Mucosa of stomach (tissue), 1 donor: ENCODE data around the gene UVRAG.

ENCODE experiments used
- H3K27me3 ChIP-seq: one replicate; pipeline ENCODE4 v1.7.0; 2013; ENCODE audit warnings: mild to moderate bottlenecking, low read length; ENCODE audit not compliant: control insufficient read depth, insufficient read depth
- H3K36me3 ChIP-seq: one replicate; pipeline ENCODE4 v1.7.0; 2013; ENCODE audit warnings: low read length; ENCODE audit not compliant: control insufficient read depth, insufficient read depth
- H3K4me1 ChIP-seq: one replicate; pipeline ENCODE4 v1.7.0; 2013; ENCODE audit warnings: mild to moderate bottlenecking, low read length; ENCODE audit not compliant: control insufficient read depth, insufficient read depth
- H3K4me3 ChIP-seq: one replicate; pipeline ENCODE4 v1.7.0; 2013; ENCODE audit warnings: low read length
- H3K9ac ChIP-seq: one replicate; pipeline ENCODE4 v1.7.0; 2013; ENCODE audit warnings: mild to moderate bottlenecking, low read length, moderate library complexity
- H3K9me3 ChIP-seq: one replicate; pipeline ENCODE4 v1.7.0; 2013; ENCODE audit warnings: mild to moderate bottlenecking, low read length, moderate library complexity; ENCODE audit not compliant: control insufficient read depth
- donor health status: Pancreatic carcinoma.

Gene UVRAG

DNA sequence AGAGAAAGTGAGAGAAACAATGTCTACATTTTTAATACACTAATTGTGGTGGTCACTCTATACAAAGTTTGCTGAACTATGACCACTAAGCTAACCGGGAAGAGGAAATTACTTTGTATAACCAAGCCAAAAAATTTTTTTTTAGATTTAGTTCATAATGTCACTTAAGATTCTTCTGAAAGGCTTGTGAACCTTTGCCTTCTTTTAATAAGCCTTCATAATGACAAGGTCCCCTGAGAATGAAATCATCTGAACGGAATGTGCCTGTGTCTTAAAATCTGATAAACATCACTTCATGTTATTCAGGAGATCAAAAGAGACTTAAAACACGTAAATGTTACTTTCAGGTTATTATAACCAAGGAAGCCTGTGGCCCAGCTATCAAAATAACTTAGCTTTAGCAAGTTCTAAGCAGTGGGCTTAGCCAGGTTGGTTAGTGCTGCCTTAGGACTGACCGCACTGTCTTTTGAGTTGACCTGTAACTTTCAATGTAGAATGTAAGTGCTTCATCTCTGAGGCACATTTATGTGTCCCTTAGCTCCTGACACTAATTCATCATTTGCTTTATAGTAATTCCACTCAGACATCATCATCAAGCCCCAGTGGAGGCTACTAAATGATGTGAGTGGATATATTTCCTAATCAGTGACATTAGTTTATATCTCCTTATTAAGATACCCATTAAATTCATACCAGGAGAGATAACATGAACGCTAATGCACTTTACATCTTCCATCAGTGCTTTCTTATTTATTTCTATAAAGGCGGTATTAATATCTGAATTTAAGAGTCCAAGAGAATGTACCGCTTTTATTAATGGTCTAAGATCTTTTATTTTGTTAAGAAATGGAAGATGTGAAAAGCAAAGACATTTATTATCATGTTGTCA, 268.8 kb downstream of the UVRAG start:
- Histone ChIP-seq H3K27me3 (no peaks in the 10 kb centered on the region), H3K9me3 (no peaks in the 10 kb centered on the region), H3K4me3 (no peak overlapping the region), H3K36me3 (no peaks in the 10 kb centered on the region), H3K4me1 (no peaks in the 10 kb centered on the region), H3K9ac (no peak overlapping the region)

DNA sequence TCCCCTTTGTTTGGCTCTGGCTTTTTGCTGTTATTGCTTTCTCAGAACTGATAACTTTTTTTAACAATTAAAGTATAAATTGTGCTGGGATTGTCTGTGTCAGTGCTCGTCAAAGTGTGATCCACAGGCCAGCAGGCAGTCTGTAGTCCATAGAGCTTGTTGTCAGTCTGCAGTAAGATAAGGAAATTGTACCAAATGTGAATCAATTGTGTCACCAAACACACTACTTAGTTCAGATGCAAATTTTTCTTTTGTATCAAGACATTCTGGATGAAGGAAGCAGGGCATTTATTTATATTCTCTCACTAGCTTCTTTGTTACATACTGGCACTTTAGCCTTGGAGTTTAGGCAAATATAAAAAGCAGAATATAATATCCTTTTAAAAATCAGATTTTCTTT, 270.3 kb downstream of the UVRAG start:
- no peaks in the 10 kb centered on the region for H3K9me3 ChIP-seq
- no peak overlapping the region for H3K9ac ChIP-seq
- no peaks in the 10 kb centered on the region for H3K36me3 ChIP-seq
- no peaks in the 10 kb centered on the region for H3K4me1 ChIP-seq
- no peak overlapping the region for H3K4me3 ChIP-seq
- H3K27me3 ChIP-seq = no peaks in the 10 kb centered on the region

DNA sequence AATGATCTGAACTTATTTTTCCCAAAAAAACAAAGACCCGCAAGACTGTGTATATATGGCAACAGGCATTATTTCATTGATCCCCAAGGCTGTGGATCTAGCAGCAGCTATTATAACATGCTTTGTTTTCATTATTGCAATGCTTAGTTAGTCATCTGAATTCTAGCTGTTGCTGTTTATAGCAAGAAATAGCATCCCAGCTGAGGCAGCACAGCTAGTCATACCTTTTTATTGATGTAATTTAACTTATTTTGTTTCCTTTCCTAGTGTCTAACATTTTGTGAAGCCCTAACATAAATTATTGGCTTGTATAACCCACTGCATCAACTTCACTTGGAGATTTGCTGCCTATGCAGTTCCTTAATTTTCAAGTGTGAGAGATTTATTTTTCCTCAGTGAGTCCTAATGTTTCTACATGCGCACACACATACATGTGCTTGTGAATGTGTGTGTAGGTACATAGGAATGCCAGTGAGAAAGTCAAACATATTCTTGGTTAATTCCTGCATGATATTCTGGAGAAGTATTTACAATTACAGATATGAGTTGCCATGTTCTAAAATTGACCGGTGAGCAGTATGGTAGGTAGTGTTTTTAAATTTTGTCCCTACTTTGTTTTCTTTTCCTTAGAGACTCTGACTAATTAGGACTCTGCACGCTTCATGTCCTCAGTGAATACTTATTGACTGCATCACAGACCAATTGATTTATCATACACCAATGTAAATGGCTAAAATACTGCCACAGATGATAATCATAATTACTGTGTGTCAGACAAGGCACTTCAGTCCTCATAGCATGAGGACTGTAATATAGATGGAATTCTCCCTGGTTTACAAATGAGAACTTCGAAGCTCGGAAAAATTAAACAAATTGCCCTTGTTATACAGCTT, 272.0 kb downstream of the UVRAG start:
- H3K27me3 ChIP-seq = no peaks in the 10 kb centered on the region
- H3K9ac ChIP-seq = no peak overlapping the region
- H3K4me1 ChIP-seq = no peaks in the 10 kb centered on the region
- H3K4me3 ChIP-seq = no peak overlapping the region
- no peaks in the 10 kb centered on the region for H3K9me3 ChIP-seq
- H3K36me3 ChIP-seq = no peaks in the 10 kb centered on the region

DNA sequence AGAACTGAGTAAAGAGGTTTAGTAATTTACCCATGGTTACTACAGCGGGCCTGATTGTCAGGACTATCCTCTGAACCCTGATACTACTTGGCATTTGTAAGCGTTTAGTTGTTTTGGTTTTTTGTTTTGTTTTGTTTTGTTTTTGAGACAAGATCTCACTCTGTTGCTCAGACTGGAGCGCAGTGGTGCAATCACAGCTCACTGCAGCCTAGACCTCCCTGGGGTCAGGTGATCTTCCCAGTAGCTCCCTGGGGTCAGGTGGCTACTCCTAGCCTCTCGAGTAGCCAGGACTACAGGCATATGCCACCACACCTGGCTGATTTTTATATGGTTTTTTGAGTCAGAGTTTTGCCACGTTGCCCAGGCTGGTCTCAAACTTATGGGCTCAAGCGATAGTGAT, 272.7 kb downstream of the UVRAG start:
- H3K9me3 ChIP-seq = no peaks in the 10 kb centered on the region

DNA sequence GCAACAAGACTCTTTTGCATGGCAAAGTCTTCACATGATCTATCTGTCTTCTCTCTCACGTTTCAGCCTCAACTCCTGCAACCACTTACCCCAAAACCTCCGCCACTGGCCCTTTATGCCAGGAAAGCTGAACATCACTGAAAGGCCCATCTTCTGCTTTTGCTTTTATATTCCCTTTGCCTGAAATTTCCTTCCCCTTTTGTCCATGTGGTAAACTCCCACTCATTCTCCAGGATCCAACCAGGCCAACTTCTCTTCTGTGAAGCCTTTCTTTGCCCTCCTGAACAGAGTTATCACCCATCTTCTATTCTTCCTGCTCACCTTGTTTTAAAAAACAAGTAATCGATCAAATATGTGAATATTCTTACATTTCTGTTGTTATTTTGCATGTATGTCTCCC, 273.5 kb downstream of the UVRAG start:
- Histone ChIP-seq H3K27me3 (no peaks in the 10 kb centered on the region), H3K4me3 (no peak overlapping the region), H3K36me3 (no peaks in the 10 kb centered on the region), H3K9me3 (no peaks in the 10 kb centered on the region), H3K9ac (no peak overlapping the region), H3K4me1 (no peaks in the 10 kb centered on the region)

More for the DNA sequence above, 272.7 kb downstream of the UVRAG start:
- no peak overlapping the region for H3K4me3 ChIP-seq
- H3K9ac ChIP-seq = no peak overlapping the region
- H3K4me1 ChIP-seq = no peaks in the 10 kb centered on the region
- H3K36me3 ChIP-seq = no peaks in the 10 kb centered on the region
- no peaks in the 10 kb centered on the region for H3K27me3 ChIP-seq

DNA sequence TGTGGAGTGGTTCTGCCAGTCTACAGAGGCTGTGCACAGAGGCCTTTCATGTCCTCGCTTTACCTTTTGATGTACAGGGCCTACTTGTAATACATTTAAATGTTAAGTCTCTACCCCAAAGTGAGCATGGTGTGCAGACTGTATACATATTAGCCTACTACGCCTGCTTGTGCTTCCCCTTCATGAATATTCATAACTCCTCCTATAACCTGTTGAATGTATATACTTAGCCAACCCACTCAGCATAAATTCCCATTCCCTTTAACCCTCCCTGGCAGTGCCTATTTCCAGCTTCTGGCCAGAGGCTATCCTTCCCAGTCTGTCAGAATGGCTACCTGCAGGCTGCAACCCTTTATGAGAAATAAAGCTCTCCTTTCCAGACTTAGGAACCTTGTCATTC, 275.2 kb downstream of the UVRAG start:
- no peaks in the 10 kb centered on the region for H3K9me3 ChIP-seq
- no peaks in the 10 kb centered on the region for H3K36me3 ChIP-seq
- no peaks in the 10 kb centered on the region for H3K27me3 ChIP-seq
- H3K4me3 ChIP-seq = no peak overlapping the region
- H3K9ac ChIP-seq = no peak overlapping the region
- no peaks in the 10 kb centered on the region for H3K4me1 ChIP-seq

DNA sequence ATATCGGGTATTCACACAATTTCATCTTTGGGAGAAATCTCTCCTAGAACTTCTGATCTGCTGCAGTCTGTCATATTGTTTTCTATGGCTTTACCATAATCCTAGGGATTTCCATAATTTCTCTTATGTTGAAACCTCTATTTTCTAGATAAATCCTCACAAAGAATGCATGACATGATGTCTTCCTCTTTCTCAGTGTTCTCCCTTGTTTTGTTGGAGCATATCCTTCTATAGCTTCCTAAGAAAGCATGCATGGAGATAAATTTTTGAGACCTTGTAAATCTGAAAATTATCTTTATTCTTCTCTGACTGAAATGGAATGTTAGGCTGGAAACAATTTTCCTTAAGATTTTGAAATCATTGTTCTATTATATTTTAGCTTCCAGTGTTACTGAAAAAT, 275.8 kb downstream of the UVRAG start:
- Histone ChIP-seq H3K27me3 (no peaks in the 10 kb centered on the region), H3K9me3 (no peaks in the 10 kb centered on the region), H3K4me1 (no peaks in the 10 kb centered on the region), H3K9ac (no peak overlapping the region), H3K36me3 (no peaks in the 10 kb centered on the region), H3K4me3 (no peak overlapping the region)

DNA sequence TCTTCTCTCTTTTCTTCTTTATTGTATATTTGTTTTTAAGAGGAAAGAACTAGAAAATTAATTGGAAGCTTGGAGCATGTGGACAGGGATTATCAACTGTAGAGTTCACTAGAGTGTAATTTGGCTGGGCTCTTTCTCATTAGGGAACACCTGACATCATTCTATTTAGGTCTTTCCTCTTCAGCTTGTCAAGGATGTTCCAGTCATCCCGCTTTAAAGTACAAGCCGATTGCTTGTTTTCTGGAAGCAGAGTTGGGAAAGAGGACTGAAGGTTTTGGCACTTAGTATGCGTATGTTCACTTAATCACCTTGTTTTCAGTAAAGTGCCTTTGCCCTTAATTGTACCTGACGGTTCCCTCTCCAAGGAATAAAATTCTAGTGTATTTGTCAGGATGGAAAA, 279.7 kb downstream of the UVRAG start:
- no peaks in the 10 kb centered on the region for H3K27me3 ChIP-seq
- H3K9ac ChIP-seq = no peak overlapping the region
- no peaks in the 10 kb centered on the region for H3K9me3 ChIP-seq
- no peaks in the 10 kb centered on the region for H3K36me3 ChIP-seq
- no peak overlapping the region for H3K4me3 ChIP-seq
- no peaks in the 10 kb centered on the region for H3K4me1 ChIP-seq

DNA sequence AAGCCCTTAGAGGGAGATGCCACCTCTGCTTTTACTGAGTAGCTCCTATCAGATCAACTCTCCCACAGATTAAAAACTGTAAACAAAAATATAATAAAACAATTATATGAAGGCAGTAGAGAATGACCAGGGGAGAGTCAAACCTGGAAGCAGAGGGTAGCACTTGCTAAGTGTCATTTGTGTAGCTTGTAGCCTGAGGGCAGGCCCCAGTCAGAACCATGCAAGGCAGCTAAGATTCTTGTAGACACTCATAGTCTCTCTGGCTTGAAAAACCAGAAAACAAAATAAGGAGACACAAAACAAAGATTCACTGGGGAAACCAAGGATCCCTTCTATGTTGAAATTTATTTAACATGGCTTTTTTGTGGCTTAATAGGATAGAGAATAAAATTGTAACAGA, 280.9 kb downstream of the UVRAG start:
- Histone ChIP-seq H3K36me3 (no peaks in the 10 kb centered on the region), H3K9me3 (no peaks in the 10 kb centered on the region), H3K27me3 (no peaks in the 10 kb centered on the region), H3K4me1 (no peaks in the 10 kb centered on the region), H3K9ac (no peak overlapping the region), H3K4me3 (no peak overlapping the region)

DNA sequence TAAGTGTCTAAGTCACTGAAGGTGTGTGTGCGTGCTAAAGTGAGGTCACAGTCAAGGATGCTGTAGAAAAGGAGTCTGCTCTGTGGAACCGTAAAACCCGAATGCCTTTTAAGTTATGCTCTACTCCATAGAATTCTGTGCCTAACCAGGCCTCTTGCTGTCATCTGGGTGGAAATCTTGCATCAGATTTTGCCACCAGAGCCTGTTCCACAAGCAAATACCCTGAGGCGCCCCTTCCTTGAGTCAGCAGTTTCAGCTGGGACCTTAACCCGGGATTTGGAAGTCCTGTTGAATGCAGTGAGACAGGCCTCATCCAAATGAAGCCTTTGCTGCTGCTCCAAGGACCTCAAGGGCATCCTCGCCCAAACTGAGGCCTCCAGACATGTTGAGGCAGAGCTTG, 281.5 kb downstream of the UVRAG start:
- Histone ChIP-seq H3K36me3 (no peaks in the 10 kb centered on the region), H3K9me3 (no peaks in the 10 kb centered on the region), H3K9ac (no peak overlapping the region), H3K4me1 (no peaks in the 10 kb centered on the region), H3K4me3 (no peak overlapping the region), H3K27me3 (no peaks in the 10 kb centered on the region)

DNA sequence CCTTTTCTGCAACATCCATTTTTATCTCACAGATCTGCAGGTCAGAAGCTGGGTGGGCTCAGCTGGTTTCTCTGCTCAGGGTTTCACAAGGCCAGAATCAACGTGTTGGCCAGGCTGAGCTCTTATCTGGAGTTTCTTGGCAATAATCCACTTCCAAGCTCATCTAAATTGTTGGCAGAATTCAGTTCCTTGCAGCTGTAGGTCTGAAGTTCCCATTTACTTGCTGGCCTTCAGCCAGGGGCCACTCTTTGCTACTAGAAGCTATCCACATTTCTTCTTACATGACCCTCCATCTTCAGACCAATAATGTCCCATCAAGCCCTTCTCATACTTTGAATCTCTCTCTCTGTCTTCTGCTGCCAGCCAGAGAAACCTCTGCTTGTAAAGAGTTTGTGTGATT, 287.8 kb downstream of the UVRAG start:
- Histone ChIP-seq H3K9ac (no peak overlapping the region), H3K4me3 (no peak overlapping the region), H3K27me3 (no peaks in the 10 kb centered on the region)

DNA sequence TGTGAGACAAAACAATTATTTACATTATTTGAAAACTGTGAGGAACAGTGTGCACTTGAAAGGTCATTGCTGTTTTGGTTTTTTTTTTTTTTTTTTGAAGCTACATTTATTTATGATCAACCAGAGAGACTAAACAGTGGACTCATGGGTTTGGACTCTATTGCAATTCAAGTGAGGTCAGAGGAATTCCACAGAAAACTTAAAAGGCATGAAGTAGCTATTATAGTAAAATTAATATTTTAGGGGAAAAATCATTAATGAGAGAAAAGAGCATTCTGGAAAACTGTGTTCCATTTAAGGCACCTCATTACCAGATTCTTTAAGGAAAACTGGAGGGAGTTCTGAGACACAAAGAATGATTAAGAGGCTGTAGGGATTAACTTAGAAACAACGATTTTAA, 288.4 kb downstream of the UVRAG start:
- no peaks in the 10 kb centered on the region for H3K9me3 ChIP-seq
- H3K9ac ChIP-seq = no peak overlapping the region
- no peaks in the 10 kb centered on the region for H3K27me3 ChIP-seq
- H3K36me3 ChIP-seq = no peaks in the 10 kb centered on the region
- peaks cover 7% of the 10 kb centered on the region for H3K4me1 ChIP-seq
- no peak overlapping the region for H3K4me3 ChIP-seq

More for the DNA sequence above, 287.8 kb downstream of the UVRAG start:
- peaks cover 7% of the 10 kb centered on the region for H3K4me1 ChIP-seq
- H3K36me3 ChIP-seq = no peaks in the 10 kb centered on the region
- no peaks in the 10 kb centered on the region for H3K9me3 ChIP-seq
